HEK293 (cell line): Measurements from ENCODE around the gene TMEM250.
A peak's percentile ranks its signal among the peaks of the same experiment; 100 is the strongest.

Experiments used
- CTCF ChIA-PET: fragments of 350-600 bp; formaldehyde crosslinking; extraction: SDS; loops from one replicate; lab custom pipeline; 2021; ENCODE audit warnings: antibody characterized with exemption; lab: Yijun Ruan, JAX
- POLR2A ChIA-PET: fragments of 300-600 bp; formaldehyde crosslinking; extraction: SDS; loops from one replicate; lab custom pipeline; 2020; ENCODE audit warnings: antibody characterized with exemption, inconsistent platforms; lab: Yijun Ruan, JAX
- H3K27ac ChIP-seq: fragments of 200-500 bp; sonication (Bioruptor generic); 2 replicates; pipeline ENCODE4 v1.5.1; 2014; ENCODE audit warnings: low read depth, low read length, control low read depth, inconsistent platforms; ENCODE audit errors: extremely low read depth
- H3K36me3 ChIP-seq, 2 experiments: fragments of 200-500 bp in 1 of 2; sonication (Bioruptor generic) in 1 of 2; 1 replicate in 1 of 2; 2 replicates in 1 of 2; pipeline ENCODE4 v1.5.1; 2014 to 2017; ENCODE audit warnings: inconsistent platforms in 2 of 2, low read length in 2 of 2; ENCODE audit not compliant: control insufficient read depth in 2 of 2, insufficient read depth in 1 of 2
- H3K4me1 ChIP-seq: fragments of 200-500 bp; sonication (Bioruptor generic); 2 replicates; pipeline ENCODE4 v1.5.1; 2014; ENCODE audit warnings: mild to moderate bottlenecking, low read length, inconsistent platforms; ENCODE audit not compliant: control insufficient read depth, insufficient read depth
- H3K4me3 ChIP-seq: 2 replicates; pipeline ENCODE4 v1.5.1; 2011; ENCODE audit warnings: low read depth, mild to moderate bottlenecking, control low read depth, low read length, moderate library complexity
- H3K9me3 ChIP-seq: fragments of 200-500 bp; sonication (Bioruptor generic); 2 replicates; pipeline ENCODE4 v1.5.1; 2014; ENCODE audit warnings: low read depth, low read length, inconsistent platforms; ENCODE audit not compliant: control insufficient read depth, insufficient read depth
- EGR2 ChIP-seq: fragments of 450-650 bp; formaldehyde crosslinking; IDR thresholded peaks from 2 replicates; pipeline ENCODE4 v1.5.1; 2016; ENCODE audit warnings: low read depth, missing biosample characterization, missing genetic modification characterization
- MZF1 ChIP-seq: fragments of 450-650 bp; formaldehyde crosslinking; IDR thresholded peaks from 2 replicates; pipeline ENCODE4 v1.5.1; 2017; ENCODE audit warnings: missing biosample characterization, missing genetic modification characterization, borderline replicate concordance
- PRDM1 ChIP-seq: fragments of 450-650 bp; formaldehyde crosslinking; IDR thresholded peaks from 2 replicates; pipeline ENCODE4; 2016; ENCODE audit warnings: missing biosample characterization, missing genetic modification characterization
- SCRT1 ChIP-seq: fragments of 450-650 bp; formaldehyde crosslinking; IDR thresholded peaks from 2 replicates; pipeline ENCODE4 v1.5.1; 2016; ENCODE audit warnings: missing biosample characterization, missing genetic modification characterization, borderline replicate concordance
- SP7 ChIP-seq: fragments of 450-650 bp; formaldehyde crosslinking; IDR thresholded peaks from 2 replicates; pipeline ENCODE4 v1.5.1; 2016; ENCODE audit warnings: missing biosample characterization, missing genetic modification characterization
- WT1 ChIP-seq: fragments of 450-650 bp; formaldehyde crosslinking; IDR thresholded peaks from 2 replicates; pipeline ENCODE4 v1.5.1; 2016; ENCODE audit warnings: missing biosample characterization, missing genetic modification characterization
- ZBTB48 ChIP-seq: fragments of 450-650 bp; formaldehyde crosslinking; IDR thresholded peaks from 2 replicates; pipeline ENCODE4 v1.5.1; 2016; ENCODE audit warnings: missing biosample characterization, missing genetic modification characterization
- ZNF112 ChIP-seq: fragments of 450-650 bp; formaldehyde crosslinking; IDR thresholded peaks from 2 replicates; pipeline ENCODE4 v1.5.0; 2017; ENCODE audit warnings: missing biosample characterization, missing genetic modification characterization
- ZNF341 ChIP-seq: fragments of 450-650 bp; formaldehyde crosslinking; IDR thresholded peaks from 2 replicates; pipeline ENCODE4; 2016; ENCODE audit warnings: low read depth, missing biosample characterization, missing genetic modification characterization
- ZNF501 ChIP-seq: fragments of 450-650 bp; formaldehyde crosslinking; IDR thresholded peaks from 2 replicates; pipeline ENCODE4 v1.5.1; 2016; ENCODE audit warnings: missing biosample characterization, missing genetic modification characterization
- ZNF561 ChIP-seq: fragments of 450-650 bp; IDR thresholded peaks from 2 replicates; pipeline ENCODE4 v1.5.1; 2018; ENCODE audit warnings: missing biosample characterization, missing genetic modification characterization, borderline replicate concordance
- ZNF747 ChIP-seq: fragments of 450-650 bp; formaldehyde crosslinking; IDR thresholded peaks from 2 replicates; pipeline ENCODE4 v1.5.1; 2016; ENCODE audit warnings: missing biosample characterization, missing genetic modification characterization
- ZNF768 ChIP-seq: fragments of 450-650 bp; formaldehyde crosslinking; IDR thresholded peaks from 2 replicates; pipeline ENCODE4 v1.5.1; 2018; ENCODE audit warnings: missing biosample characterization, mild to moderate bottlenecking, missing genetic modification characterization
- ZNF777 ChIP-seq: fragments of 450-650 bp; formaldehyde crosslinking; IDR thresholded peaks from 2 replicates; pipeline ENCODE4 v1.5.1; 2017; ENCODE audit warnings: missing biosample characterization, missing genetic modification characterization, borderline replicate concordance
- ZSCAN16 ChIP-seq: fragments of 450-650 bp; formaldehyde crosslinking; IDR thresholded peaks from 2 replicates; pipeline ENCODE4 v1.5.1; 2016; ENCODE audit warnings: missing biosample characterization, missing genetic modification characterization
- TF ChIP-seq, protein P1 (sequence below): fragments of 450-650 bp; formaldehyde crosslinking; conservative IDR thresholded peaks from 2 replicates; pipeline ENCODE4 v1.5.1; 2016; ENCODE audit warnings: low read depth, missing biosample characterization, missing genetic modification characterization
- TF ChIP-seq, protein P2 (sequence below): fragments of 450-650 bp; formaldehyde crosslinking; IDR thresholded peaks from 2 replicates; pipeline ENCODE4 v1.5.1; 2017; ENCODE audit warnings: missing biosample characterization, missing genetic modification characterization
- TF ChIP-seq, protein P3 (sequence below): fragments of 450-650 bp; formaldehyde crosslinking; IDR thresholded peaks from 2 replicates; pipeline ENCODE4 v1.5.1; 2016; ENCODE audit warnings: missing biosample characterization, missing genetic modification characterization
- TF ChIP-seq, protein P4 (sequence below): fragments of 450-650 bp; formaldehyde crosslinking; IDR thresholded peaks from 2 replicates; pipeline ENCODE4; 2016; ENCODE audit warnings: missing biosample characterization, missing genetic modification characterization

Gene TMEM250

DNA sequence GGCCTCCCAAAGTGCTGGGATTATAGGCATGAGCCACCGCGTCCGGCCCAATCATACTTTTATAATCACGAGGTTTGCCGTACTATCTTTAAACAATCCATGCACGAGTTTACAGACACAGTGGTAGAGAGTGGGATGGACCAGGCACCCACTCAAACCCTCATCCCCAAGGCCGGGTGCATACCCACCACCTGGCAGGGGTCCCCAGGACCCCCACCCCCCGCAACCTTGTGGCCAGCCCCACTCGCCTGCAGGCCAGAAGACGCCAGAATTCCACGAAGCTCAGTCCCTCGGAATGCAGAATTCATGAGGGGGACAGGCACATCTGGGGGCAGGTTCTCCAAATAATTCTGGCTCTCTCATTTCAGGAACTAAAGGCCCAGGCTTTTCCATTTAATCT is 40.7 kb downstream of the TMEM250 start:
- Histone ChIP-seq H3K27ac (no peak overlapping the region), H3K9me3 (no peaks in the 10 kb centered on the region), H3K36me3 (peaks cover 0 to 15% of the 10 kb centered on the region in 2 experiments; a peak in 1 of 3 replicates), H3K4me3 (no peak overlapping the region), H3K4me1 (no peaks in the 10 kb centered on the region)
- TF ChIP-seq ZSCAN16 (tag by site-specific recombination), result no peak
- no peak for TF ChIP-seq ZNF777 (tag by site-specific recombination)
- TF ChIP-seq SP7 (tag by site-specific recombination), result no peak
- TF ChIP-seq ZNF561 (tag by site-specific recombination), result no peak
- no peak for TF ChIP-seq ZNF501
- TF ChIP-seq ZNF747 (tag by site-specific recombination), result no peak
- TF ChIP-seq MZF1 (tag by site-specific recombination), result no peak
- no peak for TF ChIP-seq ZBTB48 (tag by site-specific recombination)
- TF ChIP-seq EGR2 (tag by site-specific recombination), result no peak
- TF ChIP-seq, protein P1, sequence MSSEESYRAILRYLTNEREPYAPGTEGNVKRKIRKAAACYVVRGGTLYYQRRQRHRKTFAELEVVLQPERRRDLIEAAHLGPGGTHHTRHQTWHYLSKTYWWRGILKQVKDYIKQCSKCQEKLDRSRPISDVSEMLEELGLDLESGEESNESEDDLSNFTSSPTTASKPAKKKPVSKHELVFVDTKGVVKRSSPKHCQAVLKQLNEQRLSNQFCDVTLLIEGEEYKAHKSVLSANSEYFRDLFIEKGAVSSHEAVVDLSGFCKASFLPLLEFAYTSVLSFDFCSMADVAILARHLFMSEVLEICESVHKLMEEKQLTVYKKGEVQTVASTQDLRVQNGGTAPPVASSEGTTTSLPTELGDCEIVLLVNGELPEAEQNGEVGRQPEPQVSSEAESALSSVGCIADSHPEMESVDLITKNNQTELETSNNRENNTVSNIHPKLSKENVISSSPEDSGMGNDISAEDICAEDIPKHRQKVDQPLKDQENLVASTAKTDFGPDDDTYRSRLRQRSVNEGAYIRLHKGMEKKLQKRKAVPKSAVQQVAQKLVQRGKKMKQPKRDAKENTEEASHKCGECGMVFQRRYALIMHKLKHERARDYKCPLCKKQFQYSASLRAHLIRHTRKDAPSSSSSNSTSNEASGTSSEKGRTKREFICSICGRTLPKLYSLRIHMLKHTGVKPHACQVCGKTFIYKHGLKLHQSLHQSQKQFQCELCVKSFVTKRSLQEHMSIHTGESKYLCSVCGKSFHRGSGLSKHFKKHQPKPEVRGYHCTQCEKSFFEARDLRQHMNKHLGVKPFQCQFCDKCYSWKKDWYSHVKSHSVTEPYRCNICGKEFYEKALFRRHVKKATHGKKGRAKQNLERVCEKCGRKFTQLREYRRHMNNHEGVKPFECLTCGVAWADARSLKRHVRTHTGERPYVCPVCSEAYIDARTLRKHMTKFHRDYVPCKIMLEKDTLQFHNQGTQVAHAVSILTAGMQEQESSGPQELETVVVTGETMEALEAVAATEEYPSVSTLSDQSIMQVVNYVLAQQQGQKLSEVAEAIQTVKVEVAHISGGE (tag by site-specific recombination), result no peak
- TF ChIP-seq, protein P2, sequence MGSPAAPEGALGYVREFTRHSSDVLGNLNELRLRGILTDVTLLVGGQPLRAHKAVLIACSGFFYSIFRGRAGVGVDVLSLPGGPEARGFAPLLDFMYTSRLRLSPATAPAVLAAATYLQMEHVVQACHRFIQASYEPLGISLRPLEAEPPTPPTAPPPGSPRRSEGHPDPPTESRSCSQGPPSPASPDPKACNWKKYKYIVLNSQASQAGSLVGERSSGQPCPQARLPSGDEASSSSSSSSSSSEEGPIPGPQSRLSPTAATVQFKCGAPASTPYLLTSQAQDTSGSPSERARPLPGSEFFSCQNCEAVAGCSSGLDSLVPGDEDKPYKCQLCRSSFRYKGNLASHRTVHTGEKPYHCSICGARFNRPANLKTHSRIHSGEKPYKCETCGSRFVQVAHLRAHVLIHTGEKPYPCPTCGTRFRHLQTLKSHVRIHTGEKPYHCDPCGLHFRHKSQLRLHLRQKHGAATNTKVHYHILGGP (tag by site-specific recombination), result no peak
- ChIA-PET CTCF (interaction anchor here (0.6 kb wide), 1 partner anchor 11 kb away, joined by 3 read pairs; no protein-coding TSS in a partner anchor), POLR2A (interaction anchor here (0.6 kb wide), 1 partner anchor 1045 kb away, joined by 3 read pairs; no protein-coding TSS in a partner anchor)

DNA sequence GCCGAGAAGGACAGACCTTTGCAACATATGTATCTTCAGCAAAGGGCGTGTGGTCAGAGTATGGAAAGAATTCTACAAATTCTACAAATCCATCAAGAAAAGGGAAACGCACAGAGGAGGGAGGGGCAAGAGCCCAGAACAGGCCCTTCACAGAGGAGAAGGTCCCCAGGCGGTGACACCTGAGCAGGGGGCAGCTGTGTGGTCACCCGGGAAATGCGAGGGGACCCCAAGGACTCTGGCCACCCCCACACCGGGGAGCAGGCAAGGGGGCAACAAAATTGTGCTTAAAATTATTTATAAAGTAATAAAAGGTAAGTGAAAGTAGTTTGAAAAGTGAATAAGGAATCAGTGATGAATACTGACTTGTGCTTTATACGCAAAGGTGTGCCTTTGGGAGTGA is 41.2 kb downstream of the TMEM250 start:
- CTCF ChIA-PET, result interaction anchor here (0.6 kb wide), 1 partner anchor 12 kb away, joined by 3 read pairs; no protein-coding TSS in a partner anchor
- H3K27ac ChIP-seq, result no peak overlapping the region
- H3K4me1 ChIP-seq, result no peaks in the 10 kb centered on the region

More for the DNA sequence above, 41.2 kb downstream of the TMEM250 start:
- H3K4me3 ChIP-seq, result no peak overlapping the region
- H3K9me3 ChIP-seq, result no peaks in the 10 kb centered on the region
- TF ChIP-seq ZNF112 (tag by site-specific recombination) (no peak), ZNF501 (no peak), WT1 (tag by site-specific recombination) (no peak), ZNF768 (no peak), SCRT1 (tag by site-specific recombination) (no peak), PRDM1 (tag by site-specific recombination) (0 out of 2 replicates have a peak, but pooled peaks have one; percentile 9), ZNF341 (no peak)
- TF ChIP-seq, protein P3, sequence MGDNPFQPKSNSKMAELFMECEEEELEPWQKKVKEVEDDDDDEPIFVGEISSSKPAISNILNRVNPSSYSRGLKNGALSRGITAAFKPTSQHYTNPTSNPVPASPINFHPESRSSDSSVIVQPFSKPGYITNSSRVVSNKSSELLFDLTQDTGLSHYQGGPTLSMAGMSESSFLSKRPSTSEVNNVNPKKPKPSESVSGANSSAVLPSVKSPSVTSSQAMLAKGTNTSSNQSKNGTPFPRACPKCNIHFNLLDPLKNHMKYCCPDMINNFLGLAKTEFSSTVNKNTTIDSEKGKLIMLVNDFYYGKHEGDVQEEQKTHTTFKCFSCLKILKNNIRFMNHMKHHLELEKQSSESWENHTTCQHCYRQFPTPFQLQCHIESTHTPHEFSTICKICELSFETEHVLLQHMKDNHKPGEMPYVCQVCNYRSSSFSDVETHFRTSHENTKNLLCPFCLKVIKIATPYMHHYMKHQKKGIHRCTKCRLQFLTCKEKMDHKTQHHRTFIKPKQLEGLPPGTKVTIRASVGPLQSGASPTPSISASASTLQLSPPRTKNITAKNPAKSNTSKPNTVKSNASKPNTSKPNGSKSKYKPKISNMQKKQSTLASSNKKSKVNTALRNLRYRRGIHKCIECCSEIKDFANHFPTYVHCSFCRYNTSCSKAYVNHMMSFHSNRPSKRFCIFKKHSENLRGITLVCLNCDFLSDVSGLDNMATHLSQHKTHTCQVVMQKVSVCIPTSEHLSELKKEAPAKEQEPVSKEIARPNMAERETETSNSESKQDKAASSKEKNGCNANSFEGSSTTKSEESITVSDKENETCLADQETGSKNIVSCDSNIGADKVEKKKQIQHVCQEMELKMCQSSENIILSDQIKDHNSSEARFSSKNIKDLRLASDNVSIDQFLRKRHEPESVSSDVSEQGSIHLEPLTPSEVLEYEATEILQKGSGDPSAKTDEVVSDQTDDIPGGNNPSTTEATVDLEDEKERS (tag by site-specific recombination), result no peak
- TF ChIP-seq, protein P4, sequence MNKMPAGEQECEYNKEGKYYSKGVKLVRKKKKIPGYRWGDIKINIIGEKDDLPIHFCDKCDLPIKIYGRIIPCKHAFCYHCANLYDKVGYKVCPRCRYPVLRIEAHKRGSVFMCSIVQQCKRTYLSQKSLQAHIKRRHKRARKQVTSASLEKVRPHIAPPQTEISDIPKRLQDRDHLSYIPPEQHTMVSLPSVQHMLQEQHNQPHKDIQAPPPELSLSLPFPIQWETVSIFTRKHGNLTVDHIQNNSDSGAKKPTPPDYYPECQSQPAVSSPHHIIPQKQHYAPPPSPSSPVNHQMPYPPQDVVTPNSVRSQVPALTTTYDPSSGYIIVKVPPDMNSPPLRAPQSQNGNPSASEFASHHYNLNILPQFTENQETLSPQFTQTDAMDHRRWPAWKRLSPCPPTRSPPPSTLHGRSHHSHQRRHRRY, result no peak
- POLR2A ChIA-PET, result interaction anchor here (0.6 kb wide), 1 partner anchor 1045 kb away, joined by 3 read pairs; no protein-coding TSS in a partner anchor
- peaks cover 0 to 15% of the 10 kb centered on the region in 2 experiments; a peak in 1 of 3 replicates for H3K36me3 ChIP-seq
